ENCODE results near the gene RCN1.

DNA sequence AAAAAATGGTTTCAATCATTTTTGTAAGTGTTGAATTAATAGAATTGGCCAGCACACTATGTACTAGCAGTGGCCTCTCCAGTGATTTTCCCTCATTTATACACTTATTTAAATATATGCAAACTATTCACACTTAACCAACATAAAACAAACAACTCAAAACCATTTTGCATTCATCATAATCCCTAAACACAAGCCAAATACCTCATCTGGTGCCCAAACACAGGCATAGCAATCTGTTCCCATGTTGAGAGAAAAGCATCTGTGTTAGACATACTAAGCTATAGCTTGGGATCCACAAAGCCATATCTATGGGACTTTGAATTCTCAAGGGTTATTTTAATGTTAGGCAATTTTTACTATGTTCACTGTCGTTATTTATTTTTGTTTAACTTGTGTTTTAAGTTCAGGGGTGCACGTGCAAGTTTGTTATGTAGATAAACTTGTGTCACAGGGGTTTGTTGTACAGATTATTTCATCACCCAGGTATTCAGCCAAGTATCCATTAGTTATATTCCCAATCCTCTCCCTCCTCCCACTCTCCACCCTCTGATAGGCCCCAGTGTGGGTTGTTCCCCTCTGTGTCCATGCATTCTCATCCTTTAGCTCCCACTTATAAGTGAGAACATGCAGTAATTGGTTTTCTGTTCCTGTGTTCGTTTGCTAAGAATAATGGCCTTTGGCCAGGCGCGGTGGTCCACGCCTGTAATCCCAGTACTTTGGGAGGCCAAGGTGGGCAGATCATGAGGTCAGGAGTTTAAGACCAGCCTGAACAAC is 31.0 kb upstream of the RCN1 start:
- TF ChIP-seq, protein P1, sequence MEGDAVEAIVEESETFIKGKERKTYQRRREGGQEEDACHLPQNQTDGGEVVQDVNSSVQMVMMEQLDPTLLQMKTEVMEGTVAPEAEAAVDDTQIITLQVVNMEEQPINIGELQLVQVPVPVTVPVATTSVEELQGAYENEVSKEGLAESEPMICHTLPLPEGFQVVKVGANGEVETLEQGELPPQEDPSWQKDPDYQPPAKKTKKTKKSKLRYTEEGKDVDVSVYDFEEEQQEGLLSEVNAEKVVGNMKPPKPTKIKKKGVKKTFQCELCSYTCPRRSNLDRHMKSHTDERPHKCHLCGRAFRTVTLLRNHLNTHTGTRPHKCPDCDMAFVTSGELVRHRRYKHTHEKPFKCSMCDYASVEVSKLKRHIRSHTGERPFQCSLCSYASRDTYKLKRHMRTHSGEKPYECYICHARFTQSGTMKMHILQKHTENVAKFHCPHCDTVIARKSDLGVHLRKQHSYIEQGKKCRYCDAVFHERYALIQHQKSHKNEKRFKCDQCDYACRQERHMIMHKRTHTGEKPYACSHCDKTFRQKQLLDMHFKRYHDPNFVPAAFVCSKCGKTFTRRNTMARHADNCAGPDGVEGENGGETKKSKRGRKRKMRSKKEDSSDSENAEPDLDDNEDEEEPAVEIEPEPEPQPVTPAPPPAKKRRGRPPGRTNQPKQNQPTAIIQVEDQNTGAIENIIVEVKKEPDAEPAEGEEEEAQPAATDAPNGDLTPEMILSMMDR (IDR thresholded peaks at IDR 0.05), result no peak
- TF ChIP-seq, protein P2, sequence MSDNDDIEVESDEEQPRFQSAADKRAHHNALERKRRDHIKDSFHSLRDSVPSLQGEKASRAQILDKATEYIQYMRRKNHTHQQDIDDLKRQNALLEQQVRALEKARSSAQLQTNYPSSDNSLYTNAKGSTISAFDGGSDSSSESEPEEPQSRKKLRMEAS (IDR thresholded peaks at IDR 0.05), result no peak
- TF ChIP-seq POLR2A (IDR thresholded peaks at IDR 0.05; ENCODE audit: low read length) (no peak), ESRRA (IDR thresholded peaks at IDR 0.05; ENCODE audit: borderline replicate concordance, low read length) (no peak), MAZ (IDR thresholded peaks at IDR 0.05; ENCODE audit: borderline replicate concordance, low read depth, low read length) (no peak), RFX5 (IDR thresholded peaks at IDR 0.05) (no peak)
- TF ChIP-seq, protein P3, sequence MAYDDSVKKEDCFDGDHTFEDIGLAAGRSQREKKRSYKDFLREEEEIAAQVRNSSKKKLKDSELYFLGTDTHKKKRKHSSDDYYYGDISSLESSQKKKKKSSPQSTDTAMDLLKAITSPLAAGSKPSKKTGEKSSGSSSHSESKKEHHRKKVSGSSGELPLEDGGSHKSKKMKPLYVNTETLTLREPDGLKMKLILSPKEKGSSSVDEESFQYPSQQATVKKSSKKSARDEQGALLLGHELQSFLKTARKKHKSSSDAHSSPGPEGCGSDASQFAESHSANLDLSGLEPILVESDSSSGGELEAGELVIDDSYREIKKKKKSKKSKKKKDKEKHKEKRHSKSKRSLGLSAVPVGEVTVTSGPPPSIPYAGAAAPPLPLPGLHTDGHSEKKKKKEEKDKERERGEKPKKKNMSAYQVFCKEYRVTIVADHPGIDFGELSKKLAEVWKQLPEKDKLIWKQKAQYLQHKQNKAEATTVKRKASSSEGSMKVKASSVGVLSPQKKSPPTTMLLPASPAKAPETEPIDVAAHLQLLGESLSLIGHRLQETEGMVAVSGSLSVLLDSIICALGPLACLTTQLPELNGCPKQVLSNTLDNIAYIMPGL (CRISPR knock-in tag; IDR thresholded peaks at IDR 0.05; ENCODE audit: borderline replicate concordance), result no peak

All from A549 (cell line).